ENCODE measurements around the gene PLEKHH3.
"Not testable (repeated sequence)": the region's sequence is repeated elsewhere in the genome, so short reads cannot be mapped to it uniquely, and the experiment has no call there.

PLEKHH3 gene

DNA sequence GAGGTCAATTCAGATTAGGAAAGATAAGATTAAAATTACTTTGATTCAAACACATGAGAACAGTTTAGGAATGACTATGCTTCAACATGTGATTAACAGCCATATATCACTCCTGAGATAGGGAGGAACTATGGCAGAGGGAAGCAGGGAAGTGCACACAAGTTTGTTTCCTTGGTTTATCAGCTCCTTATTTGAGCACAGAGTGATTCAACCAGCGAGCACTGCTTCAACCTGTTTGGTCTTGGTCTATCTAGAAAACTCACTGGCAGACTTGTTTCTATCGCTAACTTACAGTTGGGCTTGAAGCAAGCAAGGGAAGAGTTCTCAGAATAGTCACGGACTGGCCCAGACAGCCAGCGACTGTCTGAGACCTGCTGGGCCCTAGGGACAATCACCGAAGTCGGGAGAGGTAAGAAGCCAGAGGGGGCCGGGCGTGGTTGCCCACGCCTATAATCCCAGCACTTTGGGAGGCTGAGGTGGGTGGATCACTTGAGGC lies 43.8 kb downstream of the PLEKHH3 start:
- DNase-seq (ENCODE audit: low spot score) (no peak), FAIRE-seq (no peak)

DNA sequence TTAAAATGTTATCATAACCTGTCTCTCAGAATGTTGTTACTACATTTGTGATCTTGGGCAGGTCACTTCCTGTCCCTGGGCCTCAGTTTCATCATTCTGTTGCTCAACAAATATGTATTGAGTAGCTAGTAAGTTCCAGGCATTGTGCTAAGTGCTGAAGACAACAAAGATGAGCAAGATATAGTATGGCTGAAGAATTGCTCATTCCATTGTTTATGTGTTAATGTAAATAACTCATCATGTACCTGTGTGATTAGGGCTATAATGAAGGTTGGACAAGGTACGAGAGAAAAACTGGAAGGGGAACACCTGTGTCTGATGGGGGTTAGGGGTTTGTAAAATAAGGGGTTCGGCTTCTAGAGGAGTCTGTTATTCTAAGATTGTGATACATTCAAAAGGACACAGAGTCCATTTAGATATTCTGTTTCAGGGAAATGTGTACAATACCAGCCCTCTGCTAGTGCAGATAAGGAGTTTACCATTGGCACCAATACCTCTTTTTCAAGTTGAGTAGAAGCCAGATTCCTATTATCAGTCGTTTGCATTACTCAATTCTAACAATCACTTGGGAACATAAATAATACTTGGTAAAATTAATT lies 47.3 kb downstream of the PLEKHH3 start:
- FAIRE-seq: no peak
- DNase-seq (ENCODE audit: low spot score): no peak

DNA sequence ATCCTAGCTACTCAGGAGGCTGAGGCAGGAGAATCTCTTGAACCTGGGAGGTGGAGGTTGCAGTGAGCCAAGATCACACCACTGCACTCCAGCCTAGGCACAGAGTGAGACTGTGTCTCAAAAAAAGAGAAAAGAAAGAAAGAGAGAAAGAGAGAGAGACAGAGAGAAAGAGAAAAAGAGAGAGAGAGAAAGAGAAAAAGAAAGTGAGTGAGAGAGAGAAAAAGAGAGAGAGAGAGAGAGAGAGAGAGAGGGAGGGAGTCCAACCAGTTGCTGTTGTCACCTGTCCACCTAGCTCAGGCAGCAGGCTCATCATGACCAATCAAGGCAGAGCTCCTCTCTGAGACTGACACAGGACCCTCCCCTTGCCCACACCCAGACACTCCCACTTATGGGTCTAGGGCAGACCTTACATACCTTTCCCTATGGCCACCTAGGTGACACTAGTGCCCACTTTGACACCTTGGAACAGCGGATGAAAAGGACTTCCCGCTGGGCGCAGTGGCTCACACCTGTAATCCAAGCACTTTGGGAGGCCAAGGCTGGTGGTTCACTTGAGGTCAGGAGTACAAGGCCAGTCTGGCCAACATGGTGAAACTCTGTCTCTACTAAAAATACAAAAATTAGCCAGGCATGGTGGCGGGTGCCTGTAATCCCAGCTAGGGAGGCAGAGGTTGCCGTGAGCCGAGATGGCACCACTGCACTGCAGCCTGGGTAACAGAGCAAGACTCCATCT lies 49.6 kb downstream of the PLEKHH3 start:
- FAIRE-seq; DNase-seq (ENCODE audit: low spot score): not testable (repeated sequence)

DNA sequence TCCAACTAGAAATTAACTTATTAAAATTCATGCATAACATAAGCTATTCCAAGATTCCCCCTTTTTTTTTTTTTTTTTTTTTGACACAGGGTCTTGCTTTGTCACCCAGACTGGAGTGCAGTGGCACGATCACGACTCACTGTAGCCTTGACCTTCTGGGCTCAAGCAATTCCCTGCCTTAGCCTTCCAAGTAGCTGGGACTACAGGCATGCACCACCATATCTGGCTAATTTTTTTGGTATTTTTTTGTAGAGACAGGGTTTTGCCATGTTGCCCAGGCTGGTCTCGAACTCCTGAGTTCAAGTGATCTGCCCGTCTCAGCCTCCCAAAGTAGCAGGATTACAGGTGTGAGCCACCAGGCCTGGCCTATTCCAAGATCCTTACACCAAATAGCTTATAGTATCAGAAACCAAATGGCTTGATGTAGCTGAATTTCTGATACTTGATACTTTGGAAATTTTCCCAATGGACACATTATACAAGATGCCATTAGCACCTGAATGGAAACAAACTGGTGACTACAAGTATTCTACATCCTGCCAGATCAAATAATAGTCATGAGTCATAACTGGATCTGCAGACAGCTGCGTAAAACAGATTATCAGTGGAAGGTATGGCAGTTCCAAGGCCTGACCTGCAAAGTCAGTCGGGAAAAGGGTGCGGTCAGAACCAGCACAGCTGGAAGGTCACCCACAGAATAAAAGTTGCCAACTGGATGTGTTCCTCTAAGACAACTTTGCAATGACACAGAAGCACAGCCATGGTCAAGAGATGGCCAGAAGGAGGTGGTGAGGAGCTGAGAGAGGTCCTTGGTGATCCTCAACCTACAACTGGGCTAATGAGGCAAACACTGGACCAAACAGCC lies 52.8 kb downstream of the PLEKHH3 start:
- no peak for FAIRE-seq
- DNase-seq (ENCODE audit: low spot score): peak; percentile 62

DNA sequence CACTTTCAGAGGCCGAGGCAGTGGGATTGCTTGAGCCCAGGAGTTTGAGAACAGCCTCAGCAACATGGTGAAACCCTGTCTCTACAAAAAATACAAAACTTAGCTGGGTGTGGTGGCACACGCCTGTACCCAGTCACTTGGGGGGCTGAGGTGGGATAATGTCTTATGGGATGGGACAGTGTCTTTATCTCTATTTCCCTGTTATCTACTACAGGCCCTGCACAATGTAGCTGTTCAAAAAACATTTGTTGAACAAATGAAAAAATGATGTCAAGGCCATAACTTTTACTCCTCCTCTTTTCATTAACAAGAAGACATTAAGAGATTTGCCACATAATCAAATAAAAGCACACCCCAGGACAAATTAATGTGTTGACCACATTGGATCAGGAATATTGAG lies 53.5 kb downstream of the PLEKHH3 start:
- FAIRE-seq (no peak), DNase-seq (ENCODE audit: low spot score) (no peak)

DNA sequence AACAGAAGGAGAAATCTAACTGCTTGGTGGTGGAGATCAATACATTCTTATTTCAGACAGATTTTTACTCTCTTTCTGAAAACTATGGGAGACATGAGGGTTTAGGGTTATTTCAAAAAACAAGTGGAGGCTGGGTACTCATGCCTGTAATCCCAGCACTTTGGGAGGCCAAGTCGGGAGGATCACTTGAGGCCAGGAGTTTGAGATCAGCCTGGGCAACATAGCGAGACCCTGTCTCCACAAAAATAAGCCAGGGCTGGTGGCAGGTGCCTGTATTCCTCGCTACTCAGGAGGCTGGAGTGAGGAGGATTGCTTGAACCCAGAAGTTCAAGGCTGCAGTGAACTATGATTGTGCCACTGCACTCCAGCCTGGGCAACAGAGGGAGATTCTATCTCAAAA lies 54.8 kb downstream of the PLEKHH3 start:
- DNase-seq (ENCODE audit: low spot score); FAIRE-seq: not testable (repeated sequence)

DNA sequence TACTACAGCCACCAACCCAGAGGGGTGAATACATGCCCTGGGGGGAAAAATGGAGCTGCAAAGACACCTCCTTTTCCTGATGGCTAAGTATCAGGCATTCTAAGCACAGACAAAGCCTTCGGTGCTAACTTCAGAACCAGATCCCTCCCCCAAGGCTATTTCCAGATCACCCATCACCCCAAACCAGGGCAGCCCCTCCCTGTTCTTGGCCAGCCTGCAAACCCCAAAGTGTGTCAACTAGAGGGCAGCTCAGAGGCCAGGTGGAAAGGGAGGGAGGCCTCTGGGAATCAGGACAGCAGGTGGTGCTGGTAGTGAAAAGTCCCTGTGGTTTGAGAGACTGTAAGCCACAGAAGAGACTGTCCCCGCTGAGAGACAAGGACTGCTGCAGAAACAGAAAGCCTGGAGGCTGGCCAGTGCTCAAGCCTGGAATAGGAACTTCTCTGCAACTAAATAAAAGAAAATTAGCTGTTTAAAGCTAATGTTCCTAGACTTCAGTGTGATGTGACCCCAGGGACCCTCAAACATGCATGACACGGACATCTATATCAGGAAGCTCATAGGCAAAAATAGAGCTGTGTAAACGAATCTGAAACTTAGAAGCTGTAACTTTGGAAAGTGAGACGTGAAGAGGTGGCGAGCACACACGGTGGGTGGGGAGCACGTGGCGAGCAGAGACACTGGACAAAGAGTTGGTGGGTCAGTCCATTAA lies 58.2 kb downstream of the PLEKHH3 start:
- DNase-seq (ENCODE audit: low spot score): peak; percentile 37
- no peak for FAIRE-seq

DNA sequence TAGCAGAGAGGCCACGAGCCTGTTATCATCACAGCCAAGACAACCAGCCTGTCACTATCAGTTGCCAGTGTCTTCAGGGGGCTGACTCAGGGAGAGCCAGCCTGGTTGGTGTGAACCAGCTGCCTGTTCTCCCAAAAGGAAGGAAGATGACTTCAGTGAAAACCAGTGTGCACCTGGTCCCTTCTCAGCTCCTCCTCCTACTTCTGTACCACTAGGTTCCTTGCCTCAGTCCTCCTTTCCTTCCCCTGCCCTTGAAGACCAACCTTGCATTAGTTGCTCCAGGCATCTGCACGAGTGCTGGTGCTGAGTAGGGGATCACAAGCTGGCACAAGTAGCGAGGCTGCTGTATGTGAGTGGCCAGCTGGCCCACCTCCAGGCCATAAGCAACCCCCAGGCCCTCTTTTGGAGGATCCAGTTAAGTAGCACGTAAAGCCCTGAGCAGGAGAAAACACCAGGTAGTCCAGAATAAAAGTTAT lies 58.8 kb downstream of the PLEKHH3 start:
- FAIRE-seq (no peak), DNase-seq (ENCODE audit: low spot score) (no peak)
